Activated CD4-positive, alpha-beta memory T cell treated with anti-CD3 and anti-CD28 coated beads for 36 hours (primary cell): ENCODE data around the gene TESMIN. TPM values are rescaled to one million over a fixed set of nuclear protein-coding genes. Genes with fewer than 3 reads are reported as not detected.

Source experiments
- CTCF ChIA-PET: fragments of 350-600 bp; sonication (Branson Sonifier 250); formaldehyde crosslinking; loops from one replicate; lab custom pipeline; 2021; ENCODE audit warnings: antibody characterized with exemption, inconsistent platforms; lab: Charles Lee
- POLR2A ChIA-PET: fragments of 350-600 bp; sonication (Branson Sonifier 250); formaldehyde crosslinking; loops from one replicate; lab custom pipeline; 2021; ENCODE audit warnings: antibody characterized with exemption; lab: Charles Lee
- DNase-seq: peaks from one replicate; pipeline ENCODE4 v3.0.0-alpha.2; 2020
- H3K27ac Mint-ChIP-seq: one replicate; pipeline ENCODE4 v1.8.0; 2021; ENCODE audit warnings: mixed read lengths
- H3K27me3 Mint-ChIP-seq: one replicate; pipeline ENCODE4 v1.8.0; 2021; ENCODE audit warnings: mixed read lengths
- H3K36me3 Mint-ChIP-seq: one replicate; pipeline ENCODE4 v1.8.0; 2021; ENCODE audit warnings: mixed read lengths
- H3K4me1 Mint-ChIP-seq: one replicate; pipeline ENCODE4 v1.8.0; 2021; ENCODE audit warnings: low read depth, mixed read lengths
- H3K4me3 Mint-ChIP-seq: one replicate; pipeline ENCODE4 v1.8.0; 2021; ENCODE audit warnings: mild to moderate bottlenecking, mixed read lengths
- H3K9me3 Mint-ChIP-seq: one replicate; pipeline ENCODE4 v1.8.0; 2021; ENCODE audit warnings: mixed read lengths
- intact Hi-C: fragments of 100-400 bp; cut with micrococcal nuclease; formaldehyde crosslinking; loops from one replicate; pipeline ENCODE4 v1.15.1; 2023
- total RNA-seq, 2 experiments: library from RNA; stranded (reverse); gene quantifications; one replicate each; pipeline ENCODE4 v1.2.3, GENCODE V29; 2021

TESMIN gene
- total RNA-seq, 2 experiments from 2014 or later: 6.6 to 7.3 TPM

DNA sequence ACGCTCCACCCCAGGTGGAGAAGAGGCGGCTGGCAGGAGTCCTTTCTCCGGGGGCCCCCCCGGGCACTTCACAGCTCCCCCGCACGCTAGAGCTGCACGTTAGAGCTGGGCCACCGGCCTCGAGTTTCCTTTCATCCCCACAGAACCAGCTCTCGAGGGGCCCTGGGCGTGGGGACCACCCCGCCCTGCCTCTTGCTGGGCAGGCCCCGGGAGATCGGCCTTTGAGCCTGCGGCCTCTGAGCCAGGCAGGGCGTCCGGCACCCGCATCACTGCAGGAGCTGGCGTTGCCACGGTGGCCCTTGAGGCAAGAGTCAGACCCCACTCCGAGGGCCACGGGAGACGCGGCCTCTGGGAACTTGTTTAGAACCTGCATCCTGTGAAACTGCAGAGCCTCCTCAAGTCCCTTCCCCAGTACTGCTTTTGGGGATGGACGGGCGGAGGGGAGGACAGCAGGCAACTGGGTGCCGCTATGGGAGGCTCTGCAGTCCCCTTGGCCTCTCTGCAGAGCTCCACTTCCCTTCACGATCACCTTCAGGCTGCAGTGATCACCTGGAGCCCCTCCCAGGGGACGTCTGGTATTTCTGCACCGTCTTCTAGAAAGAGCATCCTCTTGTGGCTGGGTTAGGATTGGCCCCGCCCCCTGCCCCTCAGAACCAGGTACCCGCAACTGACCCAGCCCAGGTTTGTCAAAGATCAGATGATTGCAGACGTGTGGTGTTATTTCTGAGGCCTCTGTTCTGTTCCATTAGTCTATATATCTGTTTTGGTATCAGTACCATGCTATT is 80.9 kb downstream of the TESMIN start:
- Mint-ChIP-seq H3K27ac (no peak overlapping the region), H3K27me3 (no peaks in the 10 kb centered on the region), H3K4me1 (no peaks in the 10 kb centered on the region), H3K4me3 (no peak overlapping the region), H3K9me3 (no peaks in the 10 kb centered on the region), H3K36me3 (no peaks in the 10 kb centered on the region)
- intact Hi-C loops: no loop called here
- ChIA-PET CTCF (no interaction called here), POLR2A (no interaction called here)
- DNase-seq: no peak

DNA sequence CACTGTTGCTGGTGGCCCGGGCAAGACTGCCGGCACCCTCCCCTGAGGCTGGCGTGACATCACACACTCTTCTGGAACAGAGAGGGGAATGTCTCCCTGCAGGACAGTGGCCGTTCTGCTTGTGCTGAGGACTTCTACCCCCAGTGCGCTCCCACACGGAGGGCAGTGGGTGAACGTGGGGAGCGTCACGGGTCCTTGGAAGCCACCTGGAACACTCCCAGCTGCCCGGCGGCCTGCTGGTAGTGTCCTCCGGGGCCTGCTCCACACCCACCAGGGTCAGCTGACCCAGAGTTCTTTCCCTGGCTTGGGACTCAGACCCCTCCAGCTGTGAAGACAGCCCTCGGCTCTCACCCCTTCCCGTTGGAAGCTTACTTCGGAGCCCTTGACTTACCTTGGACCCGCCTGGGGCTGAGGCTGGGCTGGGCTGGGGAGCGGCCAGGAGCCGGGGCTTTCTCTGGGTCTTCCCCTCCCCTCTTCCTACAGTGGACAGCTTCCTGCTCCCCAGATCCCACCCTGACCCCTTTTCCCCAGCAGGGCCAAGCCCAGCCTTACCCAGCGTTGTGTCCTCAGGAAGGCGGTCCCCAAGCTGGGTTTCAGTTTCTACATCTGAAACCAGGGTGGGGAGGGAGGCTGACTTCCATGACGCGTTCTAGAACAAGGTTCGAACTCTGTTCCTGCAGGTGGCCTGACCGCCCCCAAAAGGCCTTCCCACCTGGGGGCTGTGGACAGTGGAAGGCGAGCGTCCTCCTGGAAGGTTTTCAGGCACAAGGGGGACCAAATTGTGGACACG is 81.8 kb downstream of the TESMIN start:
- Mint-ChIP-seq H3K27me3 (peaks cover 4% of the 10 kb centered on the region), H3K36me3 (no peaks in the 10 kb centered on the region), H3K9me3 (no peaks in the 10 kb centered on the region), H3K4me1 (no peaks in the 10 kb centered on the region), H3K4me3 (no peak overlapping the region), H3K27ac (no peak overlapping the region)
- DNase-seq: no peak
- POLR2A ChIA-PET: no interaction called here
- CTCF ChIA-PET: no interaction called here
- intact Hi-C loops: no loop called here

DNA sequence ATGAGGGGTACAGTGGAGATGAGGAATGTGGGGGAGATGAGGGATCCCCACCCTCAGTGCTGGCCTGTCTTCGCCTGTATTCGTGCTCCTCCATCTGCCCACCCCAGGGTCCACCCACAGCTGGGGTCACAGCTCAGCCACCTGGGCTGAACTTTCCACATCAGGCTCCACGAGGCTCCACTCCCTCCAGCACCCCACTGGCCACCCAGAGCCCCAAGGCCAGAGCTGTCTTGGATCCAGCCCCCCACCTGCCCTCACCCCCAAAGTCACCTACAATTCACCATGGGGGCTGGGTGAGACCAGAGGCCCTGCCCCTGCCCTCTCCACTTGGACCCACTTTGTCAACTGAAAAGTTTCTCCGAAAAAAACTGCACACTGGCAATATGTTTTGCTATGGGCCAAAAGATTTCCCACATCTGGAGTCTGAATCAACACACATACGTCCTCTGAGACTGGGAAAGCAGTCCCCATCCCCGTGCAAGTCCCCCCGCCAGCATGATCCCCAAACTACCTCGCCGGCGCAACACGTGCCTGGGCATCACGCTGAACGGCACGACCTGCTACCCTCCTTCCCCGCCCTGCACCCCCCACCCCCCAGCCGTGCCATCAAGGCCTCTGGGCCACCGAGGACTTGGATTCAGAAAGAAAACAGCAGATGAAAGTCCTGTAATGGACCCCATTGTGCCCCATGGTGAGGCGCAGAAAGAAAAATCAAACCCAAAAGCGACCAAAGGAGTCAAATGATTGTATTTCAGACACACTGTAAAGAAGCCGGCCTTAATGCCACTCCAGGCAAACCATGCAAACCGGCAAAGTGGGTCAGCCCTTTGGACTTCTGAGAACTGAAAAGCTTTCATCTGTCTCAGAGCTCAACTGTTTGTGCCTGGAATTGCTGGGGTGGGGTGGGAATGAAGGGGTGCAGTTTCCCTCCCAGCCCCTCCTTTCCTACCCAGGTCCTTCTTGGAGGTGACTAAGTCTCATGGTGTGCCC is 83.5 kb downstream of the TESMIN start:
- POLR2A ChIA-PET: no interaction called here

DNA sequence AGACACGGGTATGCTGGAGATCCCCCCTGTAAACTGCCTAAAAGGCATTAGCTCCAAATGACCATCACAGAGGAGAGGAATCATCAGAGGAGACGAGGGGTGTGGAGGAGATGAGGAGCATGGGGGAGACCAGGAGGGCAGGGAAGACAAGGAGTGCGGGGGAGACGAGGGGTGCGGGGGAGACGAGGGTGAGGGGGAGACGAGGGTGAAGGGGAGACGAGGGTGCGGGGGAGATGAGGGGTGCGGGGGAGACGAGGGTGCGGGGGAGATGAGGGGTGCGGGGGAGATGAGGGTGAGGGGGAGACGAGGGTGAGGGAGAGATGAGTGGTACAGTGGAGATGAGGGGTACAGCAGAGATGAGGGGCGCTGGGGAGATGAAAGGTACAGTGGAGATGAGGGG is 84.5 kb downstream of the TESMIN start:
- Mint-ChIP-seq H3K4me1 (no peaks in the 10 kb centered on the region), H3K27me3 (peaks cover 4% of the 10 kb centered on the region), H3K27ac (no peak overlapping the region), H3K36me3 (no peaks in the 10 kb centered on the region), H3K4me3 (no peak overlapping the region), H3K9me3 (no peaks in the 10 kb centered on the region)
- ChIA-PET CTCF (no interaction called here), POLR2A (no interaction called here)
- intact Hi-C loops: no loop called here
- no peak for DNase-seq

More for the DNA sequence above, 83.5 kb downstream of the TESMIN start:
- intact Hi-C loops: no loop called here
- H3K4me3 Mint-ChIP-seq: no peak overlapping the region
- H3K9me3 Mint-ChIP-seq: no peaks in the 10 kb centered on the region
- DNase-seq: no peak
- CTCF ChIA-PET: no interaction called here
- H3K36me3 Mint-ChIP-seq: no peaks in the 10 kb centered on the region
- peaks cover 4% of the 10 kb centered on the region for H3K27me3 Mint-ChIP-seq
- no peaks in the 10 kb centered on the region for H3K4me1 Mint-ChIP-seq
- no peak overlapping the region for H3K27ac Mint-ChIP-seq

DNA sequence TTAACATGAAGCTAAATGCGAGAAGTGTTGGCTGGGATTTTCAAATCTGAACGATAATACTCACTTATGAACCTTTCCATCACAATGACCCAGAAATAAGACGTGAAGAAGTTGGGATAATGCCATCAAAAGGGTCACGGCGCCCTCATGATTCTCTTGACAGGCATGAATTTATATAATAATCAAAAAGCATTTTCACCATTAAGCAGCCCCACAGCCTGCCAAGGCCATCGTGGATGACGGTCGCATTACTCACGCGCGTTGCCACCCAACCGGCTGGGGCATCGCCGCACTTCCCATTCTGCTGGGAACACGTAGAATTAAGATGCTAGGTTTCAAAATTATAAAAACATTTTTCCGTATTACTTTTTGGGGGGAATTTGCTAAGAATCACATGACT is 85.9 kb downstream of the TESMIN start:
- Mint-ChIP-seq H3K4me1 (no peaks in the 10 kb centered on the region), H3K4me3 (no peak overlapping the region), H3K27ac (no peak overlapping the region), H3K27me3 (peaks cover 8% of the 10 kb centered on the region), H3K9me3 (no peaks in the 10 kb centered on the region), H3K36me3 (no peaks in the 10 kb centered on the region)
- ChIA-PET CTCF (no interaction called here), POLR2A (no interaction called here)
- intact Hi-C loops: no loop called here
- DNase-seq: no peak

DNA sequence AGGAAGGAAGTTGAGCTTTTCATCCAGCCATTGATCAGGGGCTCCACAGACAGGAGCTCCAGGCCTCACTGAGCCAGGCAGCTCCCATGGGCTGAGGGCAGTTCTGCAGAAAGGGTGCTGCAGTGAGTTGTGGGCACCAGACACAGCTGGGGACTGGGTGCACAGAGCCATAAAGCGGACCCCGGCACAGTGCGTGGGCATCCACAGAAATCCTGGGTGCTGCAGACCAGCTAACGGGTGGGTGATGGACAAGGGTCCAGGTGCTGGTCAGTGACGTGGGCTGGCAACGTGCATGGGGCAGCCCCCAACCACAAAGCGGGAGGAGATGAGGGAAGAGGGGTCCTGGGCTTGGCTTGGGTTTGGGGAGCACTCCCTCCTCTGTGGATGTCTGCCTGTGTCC is 86.4 kb downstream of the TESMIN start:
- Mint-ChIP-seq H3K27ac (no peak overlapping the region), H3K4me1 (no peaks in the 10 kb centered on the region), H3K36me3 (no peaks in the 10 kb centered on the region), H3K4me3 (no peak overlapping the region), H3K27me3 (peaks cover 11% of the 10 kb centered on the region), H3K9me3 (no peaks in the 10 kb centered on the region)
- DNase-seq: no peak
- POLR2A ChIA-PET: no interaction called here
- intact Hi-C loops: no loop called here
- CTCF ChIA-PET: no interaction called here

DNA sequence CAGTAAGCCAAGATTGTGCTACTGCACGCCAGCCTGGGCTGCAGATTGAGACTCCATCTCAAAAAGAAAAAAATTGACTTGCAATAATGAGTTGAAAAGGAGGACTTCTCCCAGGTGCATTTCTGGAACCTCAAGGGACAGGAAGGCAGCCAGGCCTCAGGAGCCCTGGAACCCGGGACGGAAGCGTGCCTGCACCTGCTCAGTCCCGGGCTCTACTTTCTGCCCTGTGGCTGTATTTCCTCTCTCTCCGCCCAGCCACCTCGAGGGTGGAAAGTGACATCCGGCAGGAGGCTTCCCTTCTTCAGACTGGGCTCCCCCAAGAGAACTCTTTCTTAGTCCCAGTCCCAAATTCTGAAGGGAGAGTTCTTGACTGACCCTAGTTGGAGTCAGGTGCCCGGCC is 87.2 kb downstream of the TESMIN start:
- POLR2A ChIA-PET: no interaction called here
- no peak for DNase-seq
- intact Hi-C loops: no loop called here
- no peak overlapping the region for H3K27ac Mint-ChIP-seq
- CTCF ChIA-PET: no interaction called here
- no peaks in the 10 kb centered on the region for H3K36me3 Mint-ChIP-seq
- H3K27me3 Mint-ChIP-seq: peaks cover 11% of the 10 kb centered on the region
- H3K4me1 Mint-ChIP-seq: no peaks in the 10 kb centered on the region
- no peaks in the 10 kb centered on the region for H3K9me3 Mint-ChIP-seq
- no peak overlapping the region for H3K4me3 Mint-ChIP-seq

DNA sequence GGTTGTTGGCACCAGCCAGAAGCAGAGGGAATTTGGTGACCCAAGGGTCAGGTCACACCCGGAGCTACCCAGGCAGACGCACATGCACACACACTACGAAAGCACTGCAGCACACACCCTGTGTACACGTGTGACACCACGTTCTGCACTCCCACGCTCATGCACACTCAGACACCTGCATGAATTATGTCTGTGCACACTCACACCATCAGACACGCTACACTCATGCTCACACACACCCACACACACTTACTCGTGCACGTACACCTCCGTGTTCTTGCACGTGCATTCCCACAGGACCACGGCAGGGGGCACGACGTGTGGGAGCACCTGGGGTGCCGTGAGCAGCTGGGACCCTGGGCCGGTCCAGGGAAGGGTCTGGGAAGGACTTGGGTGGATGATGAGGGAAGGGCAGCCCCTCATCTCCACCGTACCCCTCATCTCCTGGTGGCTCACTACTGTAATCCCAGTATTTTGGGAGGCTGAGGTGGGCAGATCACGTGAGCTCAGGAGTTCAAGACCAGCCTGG is 87.8 kb downstream of the TESMIN start:
- no peak for DNase-seq
- CTCF ChIA-PET: no interaction called here

DNA sequence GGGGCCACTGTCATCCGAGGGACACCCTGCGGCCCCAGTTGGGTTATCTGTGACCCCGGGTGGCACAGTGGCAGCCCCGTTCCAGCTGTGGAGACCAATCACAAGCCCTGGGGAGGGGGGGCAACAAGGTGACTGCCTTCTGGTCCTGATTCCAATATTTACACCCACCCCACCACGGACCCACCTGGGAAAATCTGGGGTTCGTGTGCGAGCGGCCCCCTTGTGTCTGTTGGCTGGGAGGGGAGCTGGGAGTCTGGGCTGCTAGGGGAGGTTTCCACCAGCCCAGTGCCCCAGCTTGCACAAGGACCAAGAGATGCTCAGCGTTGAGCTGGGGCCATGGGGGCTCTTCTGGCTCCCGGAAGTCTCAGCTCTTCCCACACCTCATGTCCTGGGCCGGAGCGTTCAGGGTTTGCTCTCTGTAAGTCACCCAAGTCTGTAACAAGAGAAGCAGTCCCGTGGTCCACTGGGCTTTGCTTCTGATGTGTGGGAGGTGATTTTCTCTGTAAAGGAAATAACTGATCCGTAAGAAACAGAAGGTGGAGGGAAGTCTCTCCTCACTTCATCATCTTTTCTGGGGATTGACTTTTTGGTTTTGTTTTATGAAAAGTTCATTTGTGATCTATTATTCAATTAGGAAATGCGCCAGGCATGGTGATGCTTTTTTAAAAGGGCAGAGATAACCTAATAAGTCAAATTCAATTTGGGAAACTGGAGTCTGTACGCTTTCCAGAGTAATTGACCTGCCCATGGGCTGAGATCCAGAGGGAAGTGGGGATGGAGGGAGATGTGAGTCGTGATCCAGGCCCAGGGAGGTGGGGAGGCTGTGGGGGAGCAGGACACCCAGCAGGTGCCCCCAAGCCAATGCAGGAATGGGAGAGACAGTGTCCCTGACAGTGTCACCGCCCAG is 89.4 kb downstream of the TESMIN start:
- POLR2A ChIA-PET: no interaction called here
- CTCF ChIA-PET: no interaction called here

More for the DNA sequence above, 87.8 kb downstream of the TESMIN start:
- H3K27ac Mint-ChIP-seq: no peak overlapping the region
- H3K4me3 Mint-ChIP-seq: no peak overlapping the region
- POLR2A ChIA-PET: no interaction called here
- peaks cover 11% of the 10 kb centered on the region for H3K27me3 Mint-ChIP-seq
- no peaks in the 10 kb centered on the region for H3K36me3 Mint-ChIP-seq
- intact Hi-C loops: no loop called here
- H3K9me3 Mint-ChIP-seq: no peaks in the 10 kb centered on the region
- H3K4me1 Mint-ChIP-seq: no peaks in the 10 kb centered on the region

DNA sequence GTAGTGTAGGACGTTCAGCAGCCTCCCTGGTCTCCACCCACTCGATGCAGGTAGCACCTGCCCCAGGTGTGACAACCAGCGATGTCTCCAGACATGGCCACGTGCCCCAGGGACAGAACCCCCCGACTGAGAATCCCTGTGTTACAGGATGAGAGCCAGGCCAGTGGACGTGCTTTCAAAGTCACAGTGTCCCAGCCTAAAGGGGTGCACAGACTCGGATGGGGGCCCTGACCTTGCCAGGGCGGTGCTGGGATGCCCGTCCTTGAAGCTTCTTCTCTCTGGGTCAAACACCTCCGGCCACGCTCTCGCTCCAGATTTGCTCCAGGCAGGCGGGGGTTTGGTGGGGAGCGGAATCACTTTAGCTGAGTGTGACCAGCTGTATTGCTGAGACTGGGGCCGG is 90.3 kb downstream of the TESMIN start:
- no peak for DNase-seq
- intact Hi-C loops: no loop called here
- H3K36me3 Mint-ChIP-seq: no peaks in the 10 kb centered on the region
- no peak overlapping the region for H3K4me3 Mint-ChIP-seq
- ChIA-PET CTCF (no interaction called here), POLR2A (no interaction called here)
- H3K4me1 Mint-ChIP-seq: no peaks in the 10 kb centered on the region
- peaks cover 15% of the 10 kb centered on the region for H3K27me3 Mint-ChIP-seq
- no peaks in the 10 kb centered on the region for H3K9me3 Mint-ChIP-seq
- no peak overlapping the region for H3K27ac Mint-ChIP-seq

More for the DNA sequence above, 89.4 kb downstream of the TESMIN start:
- H3K27me3 Mint-ChIP-seq: peaks cover 15% of the 10 kb centered on the region
- H3K4me1 Mint-ChIP-seq: no peaks in the 10 kb centered on the region
- H3K36me3 Mint-ChIP-seq: no peaks in the 10 kb centered on the region
- no peak overlapping the region for H3K27ac Mint-ChIP-seq
- no peak overlapping the region for H3K4me3 Mint-ChIP-seq
- H3K9me3 Mint-ChIP-seq: no peaks in the 10 kb centered on the region
- no peak for DNase-seq
- intact Hi-C loops: no loop called here

DNA sequence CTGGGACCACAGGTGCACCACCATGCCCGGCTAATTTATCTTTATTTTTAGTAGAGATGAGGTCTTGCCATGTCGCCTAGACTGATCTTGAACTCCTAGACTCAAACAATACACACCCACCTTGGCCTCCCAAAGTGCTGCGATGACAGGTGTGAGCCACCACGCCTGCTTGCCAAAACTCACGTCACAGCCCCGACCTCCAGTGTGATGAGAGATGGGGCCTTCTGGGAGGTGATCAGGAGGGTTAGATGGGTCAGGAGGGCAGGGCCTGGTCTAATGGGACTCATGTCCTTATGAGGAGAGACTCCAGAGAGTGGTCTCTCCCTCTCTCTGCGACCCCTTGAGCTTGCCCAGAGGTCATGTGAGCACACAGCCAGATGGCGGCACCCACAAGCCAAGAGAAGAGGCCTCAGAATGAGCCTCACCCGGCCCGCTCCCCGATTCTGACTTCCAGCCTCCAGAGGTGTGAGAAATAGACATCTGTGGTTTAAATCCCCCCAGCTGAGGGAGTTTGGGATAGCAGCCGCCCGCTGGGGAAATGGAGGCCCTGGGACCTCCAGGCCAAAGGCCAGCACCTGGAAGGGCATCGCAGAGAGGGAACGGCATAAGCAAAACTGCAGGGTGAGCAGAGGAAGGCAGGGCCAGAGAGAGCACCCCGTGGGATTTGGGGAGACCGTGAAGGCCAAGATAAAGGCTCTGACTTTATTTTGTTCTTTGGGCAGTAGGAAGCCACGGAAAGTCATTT is 91.1 kb downstream of the TESMIN start:
- POLR2A ChIA-PET: no interaction called here
- H3K4me1 Mint-ChIP-seq: no peaks in the 10 kb centered on the region

More for the DNA sequence above, 91.1 kb downstream of the TESMIN start:
- Mint-ChIP-seq H3K27me3 (peaks cover 21% of the 10 kb centered on the region), H3K9me3 (no peaks in the 10 kb centered on the region), H3K27ac (no peak overlapping the region), H3K4me3 (no peak overlapping the region), H3K36me3 (no peaks in the 10 kb centered on the region)
- CTCF ChIA-PET: no interaction called here
- intact Hi-C loops: no loop called here
- no peak for DNase-seq
